GM23338 (cell line): ENCODE data around the gene IL12RB1.

Source experiments
- EZH2 ChIP-seq: fragments of 200-600 bp; sonication (generic); IDR thresholded peaks from one replicate; pipeline ENCODE4 v1.8.0; 2017; ENCODE audit warnings: antibody characterized with exemption, mild to moderate bottlenecking, low read depth; ENCODE audit not compliant: unreplicated experiment
- EZH2phosphoT487 ChIP-seq: fragments of 200-600 bp; sonication (generic); IDR thresholded peaks from one replicate; pipeline ENCODE4 v1.8.1; 2018; ENCODE audit warnings: antibody characterized with exemption; ENCODE audit not compliant: unreplicated experiment
- JUNB ChIP-seq: IDR thresholded peaks from one replicate; pipeline ENCODE4 v1.6.1; 2016; ENCODE audit warnings: antibody characterized with exemption; ENCODE audit not compliant: unreplicated experiment
- NANOG ChIP-seq: IDR thresholded peaks from 2 replicates; pipeline ENCODE4 v1.6.1; 2016; ENCODE audit warnings: antibody characterized with exemption, borderline replicate concordance
- POLR2AphosphoS5 ChIP-seq: IDR thresholded peaks from 2 replicates; pipeline ENCODE4 v1.6.1; 2016; ENCODE audit warnings: antibody characterized with exemption, low read depth
- STAT1 ChIP-seq: IDR thresholded peaks from one replicate; pipeline ENCODE4 v1.6.1; 2016; ENCODE audit warnings: antibody characterized with exemption; ENCODE audit not compliant: unreplicated experiment
- TF ChIP-seq, protein P1 (sequence below), 2 experiments: fragments of 200-600 bp in 1 of 2; sonication (generic) in 1 of 2; conservative IDR thresholded peaks; 2 replicates each; pipeline versions ENCODE4 v1.5.1 to v1.6.1; 2016 to 2017; ENCODE audit warnings: antibody characterized with exemption in 2 of 2, low read depth in 2 of 2, mild to moderate bottlenecking in 2 of 2, moderate library complexity in 1 of 2
- TF ChIP-seq, protein P2 (sequence below): IDR thresholded peaks from one replicate; pipeline ENCODE4 v1.6.1; 2018; ENCODE audit warnings: antibody characterized with exemption; ENCODE audit not compliant: unreplicated experiment
- TF ChIP-seq, protein P3 (sequence below): fragments of 250-450 bp; sonication (Bioruptor Pico); IDR thresholded peaks from 2 replicates; pipeline ENCODE4 v1.5.0; 2020; ENCODE audit warnings: mild to moderate bottlenecking, moderate library complexity

GRCh38 chr19:18043676-18044075, 43.1 kb downstream of the IL12RB1 start:
- TF ChIP-seq, protein P1, sequence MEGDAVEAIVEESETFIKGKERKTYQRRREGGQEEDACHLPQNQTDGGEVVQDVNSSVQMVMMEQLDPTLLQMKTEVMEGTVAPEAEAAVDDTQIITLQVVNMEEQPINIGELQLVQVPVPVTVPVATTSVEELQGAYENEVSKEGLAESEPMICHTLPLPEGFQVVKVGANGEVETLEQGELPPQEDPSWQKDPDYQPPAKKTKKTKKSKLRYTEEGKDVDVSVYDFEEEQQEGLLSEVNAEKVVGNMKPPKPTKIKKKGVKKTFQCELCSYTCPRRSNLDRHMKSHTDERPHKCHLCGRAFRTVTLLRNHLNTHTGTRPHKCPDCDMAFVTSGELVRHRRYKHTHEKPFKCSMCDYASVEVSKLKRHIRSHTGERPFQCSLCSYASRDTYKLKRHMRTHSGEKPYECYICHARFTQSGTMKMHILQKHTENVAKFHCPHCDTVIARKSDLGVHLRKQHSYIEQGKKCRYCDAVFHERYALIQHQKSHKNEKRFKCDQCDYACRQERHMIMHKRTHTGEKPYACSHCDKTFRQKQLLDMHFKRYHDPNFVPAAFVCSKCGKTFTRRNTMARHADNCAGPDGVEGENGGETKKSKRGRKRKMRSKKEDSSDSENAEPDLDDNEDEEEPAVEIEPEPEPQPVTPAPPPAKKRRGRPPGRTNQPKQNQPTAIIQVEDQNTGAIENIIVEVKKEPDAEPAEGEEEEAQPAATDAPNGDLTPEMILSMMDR (conservative IDR thresholded peaks at IDR 0.05; ENCODE audit: low read depth in 2 of 2), result no peak
- TF ChIP-seq POLR2AphosphoS5 (no peak), EZH2 (no peak), EZH2phosphoT487 (no peak), NANOG (no peak), JUNB (no peak), STAT1 (no peak)
- TF ChIP-seq, protein P2, sequence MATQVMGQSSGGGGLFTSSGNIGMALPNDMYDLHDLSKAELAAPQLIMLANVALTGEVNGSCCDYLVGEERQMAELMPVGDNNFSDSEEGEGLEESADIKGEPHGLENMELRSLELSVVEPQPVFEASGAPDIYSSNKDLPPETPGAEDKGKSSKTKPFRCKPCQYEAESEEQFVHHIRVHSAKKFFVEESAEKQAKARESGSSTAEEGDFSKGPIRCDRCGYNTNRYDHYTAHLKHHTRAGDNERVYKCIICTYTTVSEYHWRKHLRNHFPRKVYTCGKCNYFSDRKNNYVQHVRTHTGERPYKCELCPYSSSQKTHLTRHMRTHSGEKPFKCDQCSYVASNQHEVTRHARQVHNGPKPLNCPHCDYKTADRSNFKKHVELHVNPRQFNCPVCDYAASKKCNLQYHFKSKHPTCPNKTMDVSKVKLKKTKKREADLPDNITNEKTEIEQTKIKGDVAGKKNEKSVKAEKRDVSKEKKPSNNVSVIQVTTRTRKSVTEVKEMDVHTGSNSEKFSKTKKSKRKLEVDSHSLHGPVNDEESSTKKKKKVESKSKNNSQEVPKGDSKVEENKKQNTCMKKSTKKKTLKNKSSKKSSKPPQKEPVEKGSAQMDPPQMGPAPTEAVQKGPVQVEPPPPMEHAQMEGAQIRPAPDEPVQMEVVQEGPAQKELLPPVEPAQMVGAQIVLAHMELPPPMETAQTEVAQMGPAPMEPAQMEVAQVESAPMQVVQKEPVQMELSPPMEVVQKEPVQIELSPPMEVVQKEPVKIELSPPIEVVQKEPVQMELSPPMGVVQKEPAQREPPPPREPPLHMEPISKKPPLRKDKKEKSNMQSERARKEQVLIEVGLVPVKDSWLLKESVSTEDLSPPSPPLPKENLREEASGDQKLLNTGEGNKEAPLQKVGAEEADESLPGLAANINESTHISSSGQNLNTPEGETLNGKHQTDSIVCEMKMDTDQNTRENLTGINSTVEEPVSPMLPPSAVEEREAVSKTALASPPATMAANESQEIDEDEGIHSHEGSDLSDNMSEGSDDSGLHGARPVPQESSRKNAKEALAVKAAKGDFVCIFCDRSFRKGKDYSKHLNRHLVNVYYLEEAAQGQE, result no peak
- TF ChIP-seq, protein P3, sequence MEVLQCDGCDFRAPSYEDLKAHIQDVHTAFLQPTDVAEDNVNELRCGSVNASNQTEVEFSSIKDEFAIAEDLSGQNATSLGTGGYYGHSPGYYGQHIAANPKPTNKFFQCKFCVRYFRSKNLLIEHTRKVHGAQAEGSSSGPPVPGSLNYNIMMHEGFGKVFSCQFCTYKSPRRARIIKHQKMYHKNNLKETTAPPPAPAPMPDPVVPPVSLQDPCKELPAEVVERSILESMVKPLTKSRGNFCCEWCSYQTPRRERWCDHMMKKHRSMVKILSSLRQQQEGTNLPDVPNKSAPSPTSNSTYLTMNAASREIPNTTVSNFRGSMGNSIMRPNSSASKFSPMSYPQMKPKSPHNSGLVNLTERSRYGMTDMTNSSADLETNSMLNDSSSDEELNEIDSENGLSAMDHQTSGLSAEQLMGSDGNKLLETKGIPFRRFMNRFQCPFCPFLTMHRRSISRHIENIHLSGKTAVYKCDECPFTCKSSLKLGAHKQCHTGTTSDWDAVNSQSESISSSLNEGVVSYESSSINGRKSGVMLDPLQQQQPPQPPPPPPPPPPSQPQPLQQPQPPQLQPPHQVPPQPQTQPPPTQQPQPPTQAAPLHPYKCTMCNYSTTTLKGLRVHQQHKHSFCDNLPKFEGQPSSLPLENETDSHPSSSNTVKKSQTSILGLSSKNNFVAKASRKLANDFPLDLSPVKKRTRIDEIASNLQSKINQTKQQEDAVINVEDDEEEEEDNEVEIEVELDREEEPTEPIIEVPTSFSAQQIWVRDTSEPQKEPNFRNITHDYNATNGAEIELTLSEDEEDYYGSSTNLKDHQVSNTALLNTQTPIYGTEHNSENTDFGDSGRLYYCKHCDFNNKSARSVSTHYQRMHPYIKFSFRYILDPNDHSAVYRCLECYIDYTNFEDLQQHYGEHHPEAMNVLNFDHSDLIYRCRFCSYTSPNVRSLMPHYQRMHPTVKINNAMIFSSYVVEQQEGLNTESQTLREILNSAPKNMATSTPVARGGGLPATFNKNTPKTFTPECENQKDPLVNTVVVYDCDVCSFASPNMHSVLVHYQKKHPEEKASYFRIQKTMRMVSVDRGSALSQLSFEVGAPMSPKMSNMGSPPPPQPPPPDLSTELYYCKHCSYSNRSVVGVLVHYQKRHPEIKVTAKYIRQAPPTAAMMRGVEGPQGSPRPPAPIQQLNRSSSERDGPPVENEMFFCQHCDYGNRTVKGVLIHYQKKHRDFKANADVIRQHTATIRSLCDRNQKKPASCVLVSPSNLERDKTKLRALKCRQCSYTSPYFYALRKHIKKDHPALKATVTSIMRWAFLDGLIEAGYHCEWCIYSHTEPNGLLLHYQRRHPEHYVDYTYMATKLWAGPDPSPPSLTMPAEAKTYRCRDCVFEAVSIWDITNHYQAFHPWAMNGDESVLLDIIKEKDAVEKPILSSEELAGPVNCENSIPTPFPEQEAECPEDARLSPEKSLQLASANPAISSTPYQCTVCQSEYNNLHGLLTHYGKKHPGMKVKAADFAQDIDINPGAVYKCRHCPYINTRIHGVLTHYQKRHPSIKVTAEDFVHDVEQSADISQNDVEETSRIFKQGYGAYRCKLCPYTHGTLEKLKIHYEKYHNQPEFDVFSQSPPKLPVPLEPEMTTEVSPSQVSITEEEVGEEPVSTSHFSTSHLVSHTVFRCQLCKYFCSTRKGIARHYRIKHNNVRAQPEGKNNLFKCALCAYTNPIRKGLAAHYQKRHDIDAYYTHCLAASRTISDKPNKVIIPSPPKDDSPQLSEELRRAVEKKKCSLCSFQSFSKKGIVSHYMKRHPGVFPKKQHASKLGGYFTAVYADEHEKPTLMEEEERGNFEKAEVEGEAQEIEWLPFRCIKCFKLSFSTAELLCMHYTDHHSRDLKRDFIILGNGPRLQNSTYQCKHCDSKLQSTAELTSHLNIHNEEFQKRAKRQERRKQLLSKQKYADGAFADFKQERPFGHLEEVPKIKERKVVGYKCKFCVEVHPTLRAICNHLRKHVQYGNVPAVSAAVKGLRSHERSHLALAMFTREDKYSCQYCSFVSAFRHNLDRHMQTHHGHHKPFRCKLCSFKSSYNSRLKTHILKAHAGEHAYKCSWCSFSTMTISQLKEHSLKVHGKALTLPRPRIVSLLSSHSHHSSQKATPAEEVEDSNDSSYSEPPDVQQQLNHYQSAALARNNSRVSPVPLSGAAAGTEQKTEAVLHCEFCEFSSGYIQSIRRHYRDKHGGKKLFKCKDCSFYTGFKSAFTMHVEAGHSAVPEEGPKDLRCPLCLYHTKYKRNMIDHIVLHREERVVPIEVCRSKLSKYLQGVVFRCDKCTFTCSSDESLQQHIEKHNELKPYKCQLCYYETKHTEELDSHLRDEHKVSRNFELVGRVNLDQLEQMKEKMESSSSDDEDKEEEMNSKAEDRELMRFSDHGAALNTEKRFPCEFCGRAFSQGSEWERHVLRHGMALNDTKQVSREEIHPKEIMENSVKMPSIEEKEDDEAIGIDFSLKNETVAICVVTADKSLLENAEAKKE (CRISPR knock-in tag), result no peak
